Neuron (in vitro differentiated cells): ENCODE measurements around the gene ESPN.
A peak's percentile ranks its signal among the peaks of the same experiment; 100 is the strongest.
"Not testable (repeated sequence)": the region's sequence is repeated elsewhere in the genome, so short reads cannot be mapped to it uniquely, and the experiment has no call there.

Experiments used
- H2AFZ ChIP-seq: one replicate; pipeline ENCODE4 v1.6.1; 2013; ENCODE audit warnings: low read depth, mild to moderate bottlenecking, inconsistent platforms, low read length, moderate library complexity
- H3K27me3 ChIP-seq: one replicate; pipeline ENCODE4 v1.6.1; 2013; ENCODE audit warnings: low read length; ENCODE audit not compliant: insufficient read depth
- H3K36me3 ChIP-seq: one replicate; pipeline ENCODE4 v1.6.1; 2013; ENCODE audit warnings: low read length; ENCODE audit not compliant: insufficient read depth
- H3K4me1 ChIP-seq: one replicate; pipeline ENCODE4 v1.6.1; 2013; ENCODE audit warnings: low read length; ENCODE audit not compliant: insufficient read depth
- H3K4me3 ChIP-seq: 2 replicates; pipeline ENCODE4 v1.5.1; 2013; ENCODE audit warnings: mild to moderate bottlenecking, low read length, moderate library complexity
- H3K9me3 ChIP-seq: one replicate; pipeline ENCODE4 v1.6.1; 2013; ENCODE audit warnings: low read length

The ESPN gene

GRCh38 chr1:6393400-6394187, 31.0 kb upstream of the ESPN start, which contains the start of gene ACOT7:
ACOT7 (minus strand) TSS chr1:6393767; CDS start chr1:6393399, 368 bp downstream.
- Histone ChIP-seq H3K27me3 (no peaks in the 10 kb centered on the region), H3K9me3 (no peaks in the 10 kb centered on the region), H3K4me1 (peaks cover 17% of the 10 kb centered on the region), H3K36me3 (peaks cover 2% of the 10 kb centered on the region), H3K4me3 (peak within 1 kb of the TSS; percentile 73), H2AFZ (peak within 1 kb of the TSS; percentile 6)

- H2AFZ ChIP-seq, H3K36me3 ChIP-seq, H3K4me3 ChIP-seq, H3K27me3 ChIP-seq, H3K9me3 ChIP-seq: not testable (repeated sequence)
- peaks cover 17% of the 10 kb centered on the region for H3K4me1 ChIP-seq
These were observed 29.4 kb upstream of the ESPN start for GRCh38 chr1:6395130-6395529.

- not testable (repeated sequence) for H2AFZ ChIP-seq
- H3K4me1 ChIP-seq, result peaks cover 17% of the 10 kb centered on the region
These were observed 28.8 kb upstream of the ESPN start for GRCh38 chr1:6395781-6396244.

GRCh38 chr1:6396998-6397397, 27.6 kb upstream of the ESPN start:
- no peak overlapping the region for H2AFZ ChIP-seq
- H3K27me3 ChIP-seq, result no peaks in the 10 kb centered on the region
- H3K9me3 ChIP-seq, result no peaks in the 10 kb centered on the region
- H3K4me3 ChIP-seq, result no peak overlapping the region
- peaks cover 10% of the 10 kb centered on the region for H3K4me1 ChIP-seq
- H3K36me3 ChIP-seq, result no peaks in the 10 kb centered on the region

More at GRCh38 chr1:6395781-6396244, 28.8 kb upstream of the ESPN start:
- not testable (repeated sequence) for H3K4me3 ChIP-seq, H3K9me3 ChIP-seq, H3K27me3 ChIP-seq, H3K36me3 ChIP-seq

GRCh38 chr1:6397844-6398441, 26.6 kb upstream of the ESPN start:
- Histone ChIP-seq H3K9me3 (no peaks in the 10 kb centered on the region), H3K4me1 (peaks cover 4% of the 10 kb centered on the region), H3K27me3 (no peaks in the 10 kb centered on the region), H2AFZ (no peak overlapping the region), H3K36me3 (no peaks in the 10 kb centered on the region), H3K4me3 (no peak overlapping the region)

GRCh38 chr1:6399294-6399693, 25.3 kb upstream of the ESPN start:
- Histone ChIP-seq H3K4me3 (no peak overlapping the region), H3K9me3 (no peaks in the 10 kb centered on the region), H3K4me1 (peaks cover under 1% of the 10 kb centered on the region), H2AFZ (no peak overlapping the region), H3K27me3 (no peaks in the 10 kb centered on the region), H3K36me3 (no peaks in the 10 kb centered on the region)

GRCh38 chr1:6401673-6402072, 22.9 kb upstream of the ESPN start:
- Histone ChIP-seq H3K4me1 (no peaks in the 10 kb centered on the region), H3K27me3 (peaks cover 5% of the 10 kb centered on the region), H3K9me3 (no peaks in the 10 kb centered on the region), H3K4me3 (no peak overlapping the region), H2AFZ (no peak overlapping the region), H3K36me3 (no peaks in the 10 kb centered on the region)

GRCh38 chr1:6408023-6408422, 16.6 kb upstream of the ESPN start:
- Histone ChIP-seq H3K4me3 (no peak overlapping the region), H3K9me3 (no peaks in the 10 kb centered on the region), H3K27me3 (peaks cover 8% of the 10 kb centered on the region), H2AFZ (no peak overlapping the region), H3K4me1 (no peaks in the 10 kb centered on the region), H3K36me3 (no peaks in the 10 kb centered on the region)

GRCh38 chr1:6409053-6409452, 15.5 kb upstream of the ESPN start:
- no peaks in the 10 kb centered on the region for H3K4me1 ChIP-seq
- no peak overlapping the region for H2AFZ ChIP-seq
- no peak overlapping the region for H3K4me3 ChIP-seq
- H3K9me3 ChIP-seq, result no peaks in the 10 kb centered on the region
- H3K36me3 ChIP-seq, result no peaks in the 10 kb centered on the region
- H3K27me3 ChIP-seq, result peaks cover 8% of the 10 kb centered on the region

- Histone ChIP-seq H3K9me3 (no peaks in the 10 kb centered on the region), H3K36me3 (no peaks in the 10 kb centered on the region), H2AFZ (no peak overlapping the region), H3K27me3 (peaks cover 10% of the 10 kb centered on the region), H3K4me1 (peaks cover 4% of the 10 kb centered on the region), H3K4me3 (no peak overlapping the region)
These were observed 14.8 kb upstream of the ESPN start for GRCh38 chr1:6409733-6410132.

GRCh38 chr1:6410248-6410893, 14.2 kb upstream of the ESPN start:
- H2AFZ ChIP-seq, result no peak overlapping the region
- H3K4me1 ChIP-seq, result peaks cover 4% of the 10 kb centered on the region
- peaks cover 10% of the 10 kb centered on the region for H3K27me3 ChIP-seq
- H3K4me3 ChIP-seq, result no peak overlapping the region
- no peaks in the 10 kb centered on the region for H3K9me3 ChIP-seq
- no peaks in the 10 kb centered on the region for H3K36me3 ChIP-seq

- no peak overlapping the region for H2AFZ ChIP-seq
- peaks cover 5% of the 10 kb centered on the region for H3K9me3 ChIP-seq
- H3K36me3 ChIP-seq, result no peaks in the 10 kb centered on the region
- H3K4me1 ChIP-seq, result peaks cover 4% of the 10 kb centered on the region
- H3K4me3 ChIP-seq, result no peak overlapping the region
- H3K27me3 ChIP-seq, result peaks cover 31% of the 10 kb centered on the region
These were observed 11.7 kb upstream of the ESPN start for GRCh38 chr1:6412896-6413295.

GRCh38 chr1:6414443-6414844, 10.1 kb upstream of the ESPN start:
- Histone ChIP-seq H2AFZ (no peak overlapping the region), H3K9me3 (peaks cover 5% of the 10 kb centered on the region), H3K4me1 (peaks cover 4% of the 10 kb centered on the region), H3K4me3 (no peak overlapping the region), H3K27me3 (peaks cover 43% of the 10 kb centered on the region), H3K36me3 (no peaks in the 10 kb centered on the region)
